GM21786 (cell line): Measurements from ENCODE around the gene PPM1H.
A peak's percentile ranks its signal among the peaks of the same experiment; 100 is the strongest.
"Not testable (repeated sequence)": the region's sequence is repeated elsewhere in the genome, so short reads cannot be mapped to it uniquely, and the experiment has no call there.

Source experiments
- ATAC-seq: cut with Tn5 transposase; IDR thresholded peaks from one replicate; pipeline ENCODE4 v1.9.1; 2021; ENCODE audit not compliant: unreplicated experiment

PPM1H gene

GRCh38 chr12:62948123-62948522, 13.2 kb upstream of the PPM1H start:
- ATAC-seq = no peak

- no peak for ATAC-seq
These were observed 12.4 kb upstream of the PPM1H start for GRCh38 chr12:62947364-62947763.

- no peak for ATAC-seq
These were observed 8.9 kb upstream of the PPM1H start for GRCh38 chr12:62943779-62944395.

GRCh38 chr12:62942316-62942715, 7.4 kb upstream of the PPM1H start:
- not testable (repeated sequence) for ATAC-seq

- ATAC-seq = peak; percentile 44
These were observed 631 bp downstream of the PPM1H start for GRCh38 chr12:62934239-62934798.

- ATAC-seq = no peak
These were observed 1.2 kb downstream of the PPM1H start for GRCh38 chr12:62933602-62934238.

GRCh38 chr12:62933220-62933601, 1.7 kb downstream of the PPM1H start:
- ATAC-seq = no peak

DNA sequence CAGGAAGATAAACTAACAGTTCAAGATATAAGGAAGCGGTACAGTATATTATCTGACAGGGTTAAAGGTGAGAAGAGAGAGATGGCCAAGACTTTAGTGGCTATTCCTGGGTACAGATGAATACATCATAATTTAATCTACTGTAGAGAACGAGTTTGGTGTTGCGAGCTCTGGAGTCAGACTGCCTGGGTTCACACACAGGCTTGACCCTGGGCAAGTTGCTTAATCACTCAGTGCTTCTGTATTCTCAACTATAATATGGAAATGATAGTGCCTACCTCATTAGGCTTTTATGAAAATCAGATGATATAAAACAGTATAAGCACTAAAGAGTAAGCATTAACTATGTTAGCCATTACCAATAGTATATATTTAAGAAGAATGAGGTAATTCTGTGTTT, 3.5 kb downstream of the PPM1H start:
- no peak for ATAC-seq

- ATAC-seq = no peak
These were observed 4.2 kb downstream of the PPM1H start for GRCh38 chr12:62930546-62931425.

DNA sequence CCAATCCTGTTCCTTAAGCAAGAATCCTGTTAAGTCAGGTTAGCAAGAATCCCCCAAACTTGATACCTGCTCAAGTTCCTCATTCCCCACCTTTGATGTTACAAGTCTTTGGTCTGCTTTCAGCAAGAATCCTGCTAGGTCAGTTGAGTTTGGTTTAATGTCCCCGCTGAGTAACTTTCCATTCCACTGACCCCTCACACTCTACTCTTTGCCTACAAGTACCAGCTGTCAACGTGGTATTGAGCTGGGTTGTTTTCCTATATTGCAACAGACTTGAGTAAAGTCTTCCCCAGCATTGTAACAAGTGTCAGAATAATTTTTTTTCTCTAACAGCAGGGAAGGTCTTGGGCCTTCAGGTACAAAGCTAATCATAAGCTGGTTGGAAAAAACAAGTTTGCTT, 6.3 kb downstream of the PPM1H start:
- no peak for ATAC-seq

GRCh38 chr12:62925680-62926079, 9.3 kb downstream of the PPM1H start:
- no peak for ATAC-seq

- no peak for ATAC-seq
These were observed 10.9 kb downstream of the PPM1H start for GRCh38 chr12:62924084-62924483.

GRCh38 chr12:62922539-62922938, 12.4 kb downstream of the PPM1H start:
- no peak for ATAC-seq

- ATAC-seq = no peak
These were observed 15.1 kb downstream of the PPM1H start for GRCh38 chr12:62919838-62920237.

- no peak for ATAC-seq
These were observed 17.0 kb downstream of the PPM1H start for GRCh38 chr12:62917926-62918325.

- no peak for ATAC-seq
These were observed 18.1 kb downstream of the PPM1H start for GRCh38 chr12:62916632-62917425.

DNA sequence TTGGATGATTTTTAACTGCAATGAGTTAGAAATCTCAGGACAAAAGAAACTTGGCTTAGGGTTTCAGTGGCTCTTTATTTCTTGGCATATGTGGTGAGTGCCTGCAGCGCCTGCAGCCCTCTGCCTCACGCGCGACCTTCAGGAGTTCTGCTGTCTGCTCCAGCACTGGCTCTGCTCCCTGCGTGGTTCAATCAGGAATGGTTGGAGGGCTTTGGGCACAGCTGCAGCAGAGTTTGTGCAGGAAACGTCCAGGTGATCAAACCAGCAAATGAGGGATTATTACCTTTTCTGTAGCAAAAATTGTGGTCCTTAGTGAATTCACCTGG, 19.8 kb downstream of the PPM1H start:
- ATAC-seq = no peak

- ATAC-seq = no peak
These were observed 20.3 kb downstream of the PPM1H start for GRCh38 chr12:62914443-62915203.

DNA sequence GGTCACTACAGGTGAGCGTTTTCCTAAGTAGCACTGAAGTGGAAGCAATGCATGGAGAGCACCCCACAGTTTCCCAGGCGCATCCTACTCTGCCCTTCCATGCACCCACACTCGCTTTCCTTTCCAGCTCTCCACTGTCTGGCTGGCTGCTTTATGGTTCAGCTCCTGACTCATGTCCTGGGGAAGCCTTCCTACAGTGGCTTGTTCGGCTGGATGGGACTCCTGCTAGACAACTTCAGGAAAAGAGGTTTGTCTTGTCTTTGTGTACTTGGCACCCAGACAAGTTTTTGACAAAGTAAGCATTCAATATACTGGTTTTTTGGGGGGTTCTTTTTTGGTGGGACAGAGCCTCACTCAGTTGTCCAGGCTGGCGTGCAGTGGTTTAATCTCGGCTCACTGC, 21.6 kb downstream of the PPM1H start:
- no peak for ATAC-seq

DNA sequence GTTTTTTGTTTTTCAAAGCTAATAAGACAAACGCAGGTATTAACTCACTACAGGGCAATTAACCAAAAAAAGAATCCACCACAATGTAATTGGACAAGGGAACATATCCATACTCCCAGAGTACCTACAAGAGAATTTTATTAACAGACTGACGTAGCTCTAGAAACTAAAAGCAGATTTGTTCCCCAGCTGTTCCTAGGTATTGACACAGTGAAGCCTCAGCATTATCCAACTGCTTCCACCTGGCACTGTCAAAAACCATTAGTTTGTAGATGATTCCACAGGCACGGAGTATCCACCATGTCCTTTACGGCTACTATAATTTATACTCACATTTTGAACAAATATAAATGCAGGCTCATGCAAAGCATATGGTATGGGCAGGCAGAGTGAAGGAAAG, 22.3 kb downstream of the PPM1H start:
- ATAC-seq = no peak
